Adrenal gland (tissue), 12 donors: ENCODE data around the gene USP40. TPM values are rescaled to one million over a fixed set of nuclear protein-coding genes. Genes with fewer than 3 reads are reported as not detected.
A peak's percentile ranks its signal among the peaks of the same experiment; 100 is the strongest.

Experiments
- DNase-seq, 7 donors: peaks; one replicate each; pipeline ENCODE4 v3.0.0-alpha.2; 2019 to 2020
- H3K27ac ChIP-seq, 5 donors: fragments of 200-600 bp; sonication (generic) in 4 of 5; 1 replicate in 3 of 5; 2 replicates in 2 of 5; pipeline versions ENCODE4 v1.5.1 to v1.8.0; 2016 to 2020; ENCODE audit warnings: mild to moderate bottlenecking in 1 of 5
- H3K27me3 ChIP-seq: fragments of 200-600 bp; 2 replicates; pipeline ENCODE4 v1.8.0; 2021
- H3K36me3 ChIP-seq, 2 donors: fragments of 200-600 bp; replicated peaks in 1 of 2; 1 replicate in 1 of 2; 2 replicates in 1 of 2; pipeline versions ENCODE4 v1.5.1 to v1.8.0; 2018 to 2022
- H3K4me1 ChIP-seq, 2 donors: fragments of 200-600 bp; replicated peaks in 1 of 2; 1 replicate in 1 of 2; 2 replicates in 1 of 2; pipeline versions ENCODE4 v1.5.1 to v1.8.0; 2018 to 2021
- H3K4me3 ChIP-seq, 4 donors: fragments of 200-600 bp; sonication (generic) in 3 of 4; one replicate each; pipeline ENCODE4 v1.5.1; 2016 to 2018
- H3K9me3 ChIP-seq, 3 donors: fragments of 200-600 bp; sonication (generic) in 1 of 3; replicated peaks in 1 of 3; 1 replicate in 2 of 3; 2 replicates in 1 of 3; pipeline versions ENCODE4 v1.5.1 to v1.8.0; 2016 to 2021
- CTCF ChIP-seq, 6 experiments: fragments of 450-650 bp in 4 of 6; fragments of 200-600 bp in 2 of 6; sonication (generic) in 1 of 6; IDR thresholded peaks; 1 replicate in 5 of 6; 2 replicates in 1 of 6; pipeline versions ENCODE4 v1.5.1 to v1.8.0; 2016 to 2021; ENCODE audit warnings: antibody characterized with exemption in 6 of 6, mild to moderate bottlenecking in 2 of 6, moderate library complexity in 1 of 6
- POLR2A ChIP-seq, 2 donors: fragments of 450-650 bp; IDR thresholded peaks; one replicate each; pipeline ENCODE4 v1.6.1; 2017; ENCODE audit warnings: antibody characterized with exemption in 2 of 2, mild to moderate bottlenecking in 2 of 2, moderate library complexity in 1 of 2
- WGBS, 4 donors: extraction: QIAGEN DNeasy Blood & Tissue Kit in 2 of 4; methylation state at CpG; one replicate each; pipeline versions ENCODE4 v1.1.5 to v1.1.7; 2013 to 2017; 5-methylcytosine and 5-hydroxymethylcytosine counted together
- intact Hi-C, 2 donors: fragments of 100-400 bp; cut with DNase I; formaldehyde crosslinking; loops; one replicate each; pipeline versions ENCODE4 v1.14.1 to v1.15.0; 2022 to 2023
- polyA plus RNA-seq, 3 donors: library from polyadenylated mRNA; stranded (reverse); fragments of 200-250 nt in 2 of 3; fragments of 350-450 nt in 1 of 3; fragmentation: Illumina TruSeq in 1 of 3; extraction: RNeasy Lipid Tissue Mini Kit (QIAGEN cat#74804) in 1 of 3; gene quantifications; one replicate each; pipeline ENCODE4 v1.2.3, GENCODE V29; 2013 to 2014
- total RNA-seq, 9 donors: library from RNA; depleted of rRNA in 4 of 9; stranded (reverse); fragments of >200 nt in 4 of 9; fragments of 120-200 nt in 1 of 9; fragmentation: NEBNext Ultra II Directional in 1 of 9; extraction: Animal tissue kit (Norgen Biotek cat#: 25700) in 1 of 9; gene quantifications; one replicate each; pipeline versions ENCODE4 v1.1.0 to v1.2.4, GENCODE V29; 2013 to 2023
- donor health status: healthy with polysubstance abuse.
- donor health status: Bipolar disorder and iron deficiency.
- donor health status: DM: yes; HTN: yes; CAD: no.
- donor health status: DM: no; HTN: no; CAD: no.
- donor health status: DM: no; HTN: no; CAD: no.
- donor health status: DM: yes; HTN: yes; CAD: no.

The USP40 gene
- total and polyA plus RNA-seq, 12 donors = 25.1 to 98.7 (median 46.3) TPM

GRCh38 chr2:233443511-233444183 is 122.9 kb downstream of the USP40 start:
- WGBS, 4 donors = 35 to 47% (median 40%) methylated on average over 18 of the region's 18 CpGs
- H3K27me3 ChIP-seq = no peaks in the 10 kb centered on the region
- H3K4me1 ChIP-seq = peaks cover 0 to 5% of the 10 kb centered on the region in 2 donors
- H3K27ac ChIP-seq = peak overlapping the region in 1 of 5 donors; percentile 1
- TF ChIP-seq CTCF (IDR thresholded peaks at IDR 0.05) = peak; percentile 83 to 91 (median 86)
- TF ChIP-seq POLR2A (IDR thresholded peaks at IDR 0.05) = no peak
- no peaks in the 10 kb centered on the region for H3K9me3 ChIP-seq
- intact Hi-C loops = loop anchor here (5.0 to 10.0 kb wide), 4 partner anchors 41 to 271 kb away; partner anchors contain the start of genes UGT1A4 (in 2 of the 2), UGT1A5 (in 2 of the 2) and DGKD (in 1 of the 2)
- H3K36me3 ChIP-seq = peaks cover 0 to 7% of the 10 kb centered on the region in 2 donors
- H3K4me3 ChIP-seq = no peak overlapping the region
- peak; percentile 71 to 91 (median 84) for DNase-seq

- no peaks in the 10 kb centered on the region for H3K9me3 ChIP-seq
- no peak overlapping the region for H3K4me3 ChIP-seq
- 77 to 91% (median 84%) methylated on average over 3 to 4 of the region's 4 CpGs for WGBS, 4 donors
- TF ChIP-seq POLR2A (IDR thresholded peaks at IDR 0.05) (no peak), CTCF (IDR thresholded peaks at IDR 0.05) (no peak)
- no peak for DNase-seq
- intact Hi-C loops = loop anchor here (5.0 to 10.0 kb wide), 4 partner anchors 40 to 273 kb away; partner anchors contain the start of genes UGT1A4 (in 2 of the 2), UGT1A5 (in 2 of the 2) and DGKD (in 1 of the 2)
- peaks cover 0 to 5% of the 10 kb centered on the region in 2 donors for H3K4me1 ChIP-seq
- peaks cover 0 to 14% of the 10 kb centered on the region in 2 donors for H3K36me3 ChIP-seq
- no peak overlapping the region for H3K27ac ChIP-seq
- no peaks in the 10 kb centered on the region for H3K27me3 ChIP-seq
Measured at GRCh38 chr2:233442028-233442310, 124.6 kb downstream of the USP40 start.

- 95 to 97% (median 96%) methylated on average over 18 to 26 of the region's 26 CpGs for WGBS, 4 donors
Measured at GRCh38 chr2:233441161-233442027, 125.2 kb downstream of the USP40 start.

More at GRCh38 chr2:233441161-233442027, 125.2 kb downstream of the USP40 start:
- no peaks in the 10 kb centered on the region for H3K27me3 ChIP-seq
- H3K9me3 ChIP-seq = no peaks in the 10 kb centered on the region
- peaks cover 0 to 19% of the 10 kb centered on the region in 2 donors for H3K36me3 ChIP-seq
- H3K4me3 ChIP-seq = no peak overlapping the region
- H3K27ac ChIP-seq = no peak overlapping the region
- no peak for DNase-seq
- peaks cover 0 to 5% of the 10 kb centered on the region in 2 donors for H3K4me1 ChIP-seq
- intact Hi-C loops = loop anchor here (5.0 to 10.0 kb wide), 4 partner anchors 39 to 273 kb away; partner anchors contain the start of genes UGT1A4 (in 2 of the 2), UGT1A5 (in 2 of the 2) and DGKD (in 1 of the 2)
- TF ChIP-seq CTCF (IDR thresholded peaks at IDR 0.05) (no peak), POLR2A (IDR thresholded peaks at IDR 0.05) (no peak)
